ENCODE results near the gene KIF14. TPM values are rescaled to one million over a fixed set of nuclear protein-coding genes. Genes with fewer than 3 reads are reported as not detected.

KIF14 gene
- polyA plus RNA-seq, 3 donors, result 6.5 to 7.8 (median 7.2) TPM

Other genes with a start within 250 kb of the KIF14 start
- 10 to 100 TPM; 28.0 to 30.6 (median 30.1) TPM for gene ZNF281, start 210.7 kb downstream of the KIF14 start, polyA plus RNA-seq (ENCODE audit: insufficient read length in 3 of 3)
- 10 to 100 TPM; 28.8 to 30.1 (median 29.6) TPM for gene DDX59, start 49.2 kb upstream of the KIF14 start, polyA plus RNA-seq (ENCODE audit: insufficient read length in 3 of 3)
- gene CAMSAP2, start 118.1 kb upstream of the KIF14 start, polyA plus RNA-seq (ENCODE audit: insufficient read length in 3 of 3), result 10 to 100 TPM; 41.6 to 42.7 (median 41.7) TPM

Data from right renal cortex interstitium (tissue), 3 donors.